Brain microvascular endothelial cell (primary cell): ENCODE measurements around the gene SORCS1.

Source experiments
- DNase-seq: peaks from one replicate; pipeline ENCODE4 v3.0.0-alpha.2; 2020
- H3K27ac ChIP-seq: fragments of 250-450 bp; sonication (Bioruptor Pico); 2 replicates; pipeline ENCODE4 v1.5.1; 2020; ENCODE audit warnings: mild to moderate bottlenecking, moderate library complexity
- H3K27me3 ChIP-seq: fragments of 250-450 bp; sonication (Bioruptor Pico); replicated peaks from 2 replicates; pipeline ENCODE4 v1.5.1; 2020; ENCODE audit warnings: mild to moderate bottlenecking
- H3K36me3 ChIP-seq: fragments of 250-450 bp; sonication (Bioruptor Pico); replicated peaks from 2 replicates; pipeline ENCODE4 v1.5.1; 2020; ENCODE audit warnings: mild to moderate bottlenecking
- H3K4me3 ChIP-seq: 2 replicates; pipeline ENCODE4 v1.5.1; 2011; ENCODE audit warnings: low read depth, mild to moderate bottlenecking, control low read depth, low read length, moderate library complexity
- CTCF ChIP-seq: IDR thresholded peaks from 2 replicates; pipeline ENCODE4 v1.5.1; 2011; ENCODE audit warnings: low read depth, mild to moderate bottlenecking, moderate library complexity, low read length, control low read depth, inconsistent platforms; ENCODE audit errors: missing control alignments
- in situ Hi-C: cut with HindIII; loops from 2 replicates; pipeline ENCODE4 v1.10.0; 2017; ENCODE audit warnings: low sequenced_read_pairs, low pct_ligation_motif_present

Gene SORCS1

GRCh38 chr10:106788982-106789381 lies 375.5 kb downstream of the SORCS1 start:
- H3K4me3 ChIP-seq: no peak overlapping the region
- no peaks in the 10 kb centered on the region for H3K36me3 ChIP-seq
- in situ Hi-C loops: no loop called here
- no peak overlapping the region for H3K27ac ChIP-seq
- H3K27me3 ChIP-seq: no peaks in the 10 kb centered on the region
- TF ChIP-seq CTCF: no peak
- no peak for DNase-seq

- no peaks in the 10 kb centered on the region for H3K27me3 ChIP-seq
- in situ Hi-C loops: no loop called here
- no peaks in the 10 kb centered on the region for H3K36me3 ChIP-seq
These were observed 379.0 kb downstream of the SORCS1 start for GRCh38 chr10:106785528-106785927.

GRCh38 chr10:106780632-106781031 lies 383.9 kb downstream of the SORCS1 start:
- Histone ChIP-seq H3K27ac (no peak overlapping the region), H3K4me3 (no peak overlapping the region), H3K27me3 (no peaks in the 10 kb centered on the region), H3K36me3 (no peaks in the 10 kb centered on the region)
- in situ Hi-C loops: no loop called here
- TF ChIP-seq CTCF: no peak
- DNase-seq: no peak

More at GRCh38 chr10:106785528-106785927, 379.0 kb downstream of the SORCS1 start:
- no peak for DNase-seq
- no peak for TF ChIP-seq CTCF
- Histone ChIP-seq H3K4me3 (no peak overlapping the region), H3K27ac (no peak overlapping the region)

GRCh38 chr10:106777841-106778240 lies 386.7 kb downstream of the SORCS1 start:
- no peak for TF ChIP-seq CTCF
- H3K27me3 ChIP-seq: no peaks in the 10 kb centered on the region
- in situ Hi-C loops: no loop called here
- no peak for DNase-seq
- no peaks in the 10 kb centered on the region for H3K36me3 ChIP-seq
- no peak overlapping the region for H3K4me3 ChIP-seq
- H3K27ac ChIP-seq: no peak overlapping the region

GRCh38 chr10:106775127-106775526 lies 389.4 kb downstream of the SORCS1 start:
- TF ChIP-seq CTCF: no peak
- H3K36me3 ChIP-seq: no peaks in the 10 kb centered on the region

GRCh38 chr10:106772957-106773356 lies 391.5 kb downstream of the SORCS1 start:
- Histone ChIP-seq H3K36me3 (no peaks in the 10 kb centered on the region), H3K4me3 (no peak overlapping the region), H3K27me3 (no peaks in the 10 kb centered on the region), H3K27ac (no peak overlapping the region)
- in situ Hi-C loops: no loop called here
- no peak for TF ChIP-seq CTCF
- DNase-seq: no peak

More at GRCh38 chr10:106775127-106775526, 389.4 kb downstream of the SORCS1 start:
- H3K4me3 ChIP-seq: no peak overlapping the region
- H3K27ac ChIP-seq: no peak overlapping the region
- in situ Hi-C loops: no loop called here
- DNase-seq: no peak
- H3K27me3 ChIP-seq: no peaks in the 10 kb centered on the region
